Posterior vena cava (tissue), 2 donors: ENCODE measurements around the gene RARRES2. TPM values are rescaled to one million over a fixed set of nuclear protein-coding genes. Genes with fewer than 3 reads are reported as not detected.

Source experiments
- DNase-seq: peaks from one replicate; pipeline ENCODE4 v3.0.0-alpha.2; 2020; ENCODE audit warnings: low spot score
- intact Hi-C, 2 donors: fragments of 100-400 bp; cut with DNase I; formaldehyde crosslinking; loops; one replicate each; pipeline versions ENCODE4 v1.14.1 to v1.14.2; 2022 to 2023
- total RNA-seq, 2 donors: library from RNA; stranded (reverse); fragmentation: NEBNext Ultra II Directional; extraction: Animal tissue kit (Norgen Biotek cat#: 25700); gene quantifications; one replicate each; pipeline ENCODE4 v1.2.1, GENCODE V29; 2021
- donor health status: DM: yes; HTN: yes; CAD: no.
- donor health status: DM: yes; HTN: yes; CAD: no.

RARRES2 gene
- total RNA-seq, 2 donors from 2014 or later = 123 to 153 TPM

GRCh38 chr7:150344299-150344698 is 2.9 kb upstream of the RARRES2 start:
- DNase-seq = no peak
- intact Hi-C loops = no loop called here

- DNase-seq = no peak
- intact Hi-C loops = no loop called here
Observed at GRCh38 chr7:150343225-150343624, 1.8 kb upstream of the RARRES2 start.

GRCh38 chr7:150342121-150342408 is 636 bp upstream of the RARRES2 start:
- intact Hi-C loops = no loop called here
- no peak for DNase-seq

GRCh38 chr7:150340875-150341262 is 560 bp downstream of the RARRES2 start:
- DNase-seq = no peak
- intact Hi-C loops = no loop called here

GRCh38 chr7:150340024-150340749 is 1.2 kb downstream of the RARRES2 start:
- intact Hi-C loops = no loop called here
- no peak for DNase-seq

- intact Hi-C loops = no loop called here
- DNase-seq = no peak
Observed at GRCh38 chr7:150339409-150339809, 2.0 kb downstream of the RARRES2 start.

GRCh38 chr7:150338166-150338829 is 3.1 kb downstream of the RARRES2 start:
- intact Hi-C loops = no loop called here
- DNase-seq = no peak

- intact Hi-C loops = no loop called here
- no peak for DNase-seq
Observed at GRCh38 chr7:150337659-150338081, 3.8 kb downstream of the RARRES2 start.

- DNase-seq = no peak
- intact Hi-C loops = no loop called here
Observed at GRCh38 chr7:150337179-150337578, 4.2 kb downstream of the RARRES2 start.

GRCh38 chr7:150336746-150337145 is 4.7 kb downstream of the RARRES2 start:
- DNase-seq = no peak
- intact Hi-C loops = no loop called here

- DNase-seq = no peak
- intact Hi-C loops = no loop called here
Observed at GRCh38 chr7:150335774-150336112, 5.7 kb downstream of the RARRES2 start.

GRCh38 chr7:150335108-150335773 is 6.2 kb downstream of the RARRES2 start:
- intact Hi-C loops = no loop called here
- DNase-seq = no peak

- DNase-seq = no peak
- intact Hi-C loops = no loop called here
Observed at GRCh38 chr7:150334108-150334507, 7.3 kb downstream of the RARRES2 start.

- no peak for DNase-seq
- intact Hi-C loops = no loop called here
Observed at GRCh38 chr7:150333659-150334058, 7.8 kb downstream of the RARRES2 start.

GRCh38 chr7:150332852-150333635 is 8.4 kb downstream of the RARRES2 start:
- intact Hi-C loops = no loop called here
- DNase-seq = no peak

- no peak for DNase-seq
- intact Hi-C loops = no loop called here
Observed at GRCh38 chr7:150330211-150330885, 11.1 kb downstream of the RARRES2 start.

- intact Hi-C loops = no loop called here
- no peak for DNase-seq
Observed at GRCh38 chr7:150329331-150330120, 11.9 kb downstream of the RARRES2 start.

- intact Hi-C loops = no loop called here
- DNase-seq = no peak
Observed at GRCh38 chr7:150327308-150327707, 14.1 kb downstream of the RARRES2 start.
